ENCODE results near the gene ACSS3. TPM values are rescaled to one million over a fixed set of nuclear protein-coding genes. Genes with fewer than 3 reads are reported as not detected.

The ACSS3 gene
- total RNA-seq, 1 donor from 2014 or later: 1.1 TPM

DNA sequence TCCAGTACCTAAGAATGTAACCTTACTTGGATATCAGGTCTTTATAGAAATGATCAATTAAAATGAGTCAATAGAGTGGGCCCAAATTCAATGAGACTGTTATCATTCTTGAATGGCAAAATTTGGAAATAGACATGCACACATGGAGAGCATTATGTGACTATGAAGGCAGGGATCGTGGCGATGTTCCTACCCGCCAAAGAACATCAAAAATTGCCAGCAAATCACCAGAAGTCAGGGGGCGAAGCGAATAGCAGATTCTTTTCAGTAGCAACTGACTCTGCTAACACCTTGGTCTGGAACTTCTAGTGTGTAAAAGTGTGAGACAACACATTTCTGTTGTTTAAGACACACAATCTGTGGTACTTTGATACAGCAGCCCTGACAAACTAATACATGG, 192.5 kb downstream of the ACSS3 start:
- TF ChIP-seq, protein P1, sequence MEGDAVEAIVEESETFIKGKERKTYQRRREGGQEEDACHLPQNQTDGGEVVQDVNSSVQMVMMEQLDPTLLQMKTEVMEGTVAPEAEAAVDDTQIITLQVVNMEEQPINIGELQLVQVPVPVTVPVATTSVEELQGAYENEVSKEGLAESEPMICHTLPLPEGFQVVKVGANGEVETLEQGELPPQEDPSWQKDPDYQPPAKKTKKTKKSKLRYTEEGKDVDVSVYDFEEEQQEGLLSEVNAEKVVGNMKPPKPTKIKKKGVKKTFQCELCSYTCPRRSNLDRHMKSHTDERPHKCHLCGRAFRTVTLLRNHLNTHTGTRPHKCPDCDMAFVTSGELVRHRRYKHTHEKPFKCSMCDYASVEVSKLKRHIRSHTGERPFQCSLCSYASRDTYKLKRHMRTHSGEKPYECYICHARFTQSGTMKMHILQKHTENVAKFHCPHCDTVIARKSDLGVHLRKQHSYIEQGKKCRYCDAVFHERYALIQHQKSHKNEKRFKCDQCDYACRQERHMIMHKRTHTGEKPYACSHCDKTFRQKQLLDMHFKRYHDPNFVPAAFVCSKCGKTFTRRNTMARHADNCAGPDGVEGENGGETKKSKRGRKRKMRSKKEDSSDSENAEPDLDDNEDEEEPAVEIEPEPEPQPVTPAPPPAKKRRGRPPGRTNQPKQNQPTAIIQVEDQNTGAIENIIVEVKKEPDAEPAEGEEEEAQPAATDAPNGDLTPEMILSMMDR (IDR thresholded peaks at IDR 0.05; ENCODE audit: insufficient read depth, low read length, severe bottlenecking): no peak
- Histone ChIP-seq H3K4me3 (ENCODE audit: low read depth, low read length) (no peak overlapping the region), H3K27me3 (ENCODE audit: control insufficient read depth, insufficient read depth, low read length) (no peaks in the 10 kb centered on the region), H3K36me3 (ENCODE audit: control insufficient read depth, insufficient read depth, low read length) (no peaks in the 10 kb centered on the region)
- DNase-seq (ENCODE audit: low read depth) (no peak), FAIRE-seq (no peak)

DNA sequence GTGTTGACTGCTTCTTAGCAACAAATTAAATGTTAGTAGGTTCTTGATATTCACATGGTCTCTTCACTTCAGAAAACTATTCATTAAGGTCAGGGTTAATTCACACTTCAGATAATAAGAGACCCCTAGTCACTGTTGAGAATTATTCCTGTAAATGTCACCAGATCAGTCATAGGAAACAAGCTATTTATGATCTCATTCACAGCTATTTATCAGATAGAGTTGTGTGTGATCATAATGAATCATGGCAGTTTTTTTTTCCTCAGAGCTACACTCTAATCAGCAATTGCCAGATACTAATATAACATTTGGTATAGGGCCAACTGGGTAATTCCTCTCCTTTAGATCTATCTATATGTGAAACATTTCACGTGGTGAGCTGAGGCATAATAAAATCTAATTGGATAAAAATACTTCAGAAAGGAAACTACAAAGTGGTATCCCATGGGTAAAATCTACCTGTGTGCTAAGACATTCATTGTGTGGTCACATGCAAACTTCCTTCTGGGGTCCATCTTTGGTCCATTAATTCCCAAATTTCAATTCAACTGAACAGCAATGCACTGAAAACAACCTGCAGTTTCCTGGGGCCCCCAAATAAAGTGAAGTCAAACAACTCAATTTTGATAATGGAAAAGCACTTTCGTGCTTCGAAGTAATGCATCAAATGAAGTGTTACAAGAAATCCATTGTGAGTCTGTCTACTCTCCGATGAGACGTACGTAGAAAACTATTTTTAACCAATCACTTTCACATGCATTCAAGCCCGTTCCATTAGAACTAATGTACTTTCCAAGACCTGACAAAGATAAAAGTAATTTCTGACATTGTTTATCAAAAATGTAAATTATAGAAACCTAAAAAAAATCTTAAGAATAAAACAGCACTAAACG, 197.0 kb downstream of the ACSS3 start:
- no peak overlapping the region for H3K4me3 ChIP-seq (ENCODE audit: low read depth, low read length)
- DNase-seq (ENCODE audit: low read depth) (peak; percentile 59), FAIRE-seq (no peak)
- no peaks in the 10 kb centered on the region for H3K27me3 ChIP-seq (ENCODE audit: control insufficient read depth, insufficient read depth, low read length)
- TF ChIP-seq, protein P1 (IDR thresholded peaks at IDR 0.05; ENCODE audit: insufficient read depth, low read length, severe bottlenecking): no peak
- no peaks in the 10 kb centered on the region for H3K36me3 ChIP-seq (ENCODE audit: control insufficient read depth, insufficient read depth, low read length)

DNA sequence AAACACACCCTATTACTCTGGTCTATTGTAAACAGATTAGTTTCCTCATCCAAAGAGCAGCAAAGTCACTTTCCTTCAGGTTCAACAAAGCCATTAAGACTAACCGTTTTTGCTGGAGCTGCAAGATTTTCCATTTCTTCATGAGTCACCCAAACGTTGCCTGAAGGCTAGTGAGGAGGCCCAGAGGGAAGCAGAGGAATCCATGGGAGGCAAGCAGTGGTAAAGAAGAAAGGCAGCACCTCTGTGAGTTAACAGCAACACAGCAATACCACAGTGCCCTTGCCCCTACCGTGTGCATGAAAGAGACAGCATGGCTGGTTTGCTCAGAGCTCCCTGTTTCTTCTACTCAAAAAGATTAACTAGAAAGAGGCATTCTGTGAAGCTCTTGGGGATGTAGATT, 206.3 kb downstream of the ACSS3 start:
- H3K36me3 ChIP-seq (ENCODE audit: control insufficient read depth, insufficient read depth, low read length): no peaks in the 10 kb centered on the region
- TF ChIP-seq, protein P1 (IDR thresholded peaks at IDR 0.05; ENCODE audit: insufficient read depth, low read length, severe bottlenecking): no peak
- DNase-seq (ENCODE audit: low read depth): peak; percentile 33
- H3K27me3 ChIP-seq (ENCODE audit: control insufficient read depth, insufficient read depth, low read length): no peaks in the 10 kb centered on the region
- no peak overlapping the region for H3K4me3 ChIP-seq (ENCODE audit: low read depth, low read length)
- FAIRE-seq: no peak

DNA sequence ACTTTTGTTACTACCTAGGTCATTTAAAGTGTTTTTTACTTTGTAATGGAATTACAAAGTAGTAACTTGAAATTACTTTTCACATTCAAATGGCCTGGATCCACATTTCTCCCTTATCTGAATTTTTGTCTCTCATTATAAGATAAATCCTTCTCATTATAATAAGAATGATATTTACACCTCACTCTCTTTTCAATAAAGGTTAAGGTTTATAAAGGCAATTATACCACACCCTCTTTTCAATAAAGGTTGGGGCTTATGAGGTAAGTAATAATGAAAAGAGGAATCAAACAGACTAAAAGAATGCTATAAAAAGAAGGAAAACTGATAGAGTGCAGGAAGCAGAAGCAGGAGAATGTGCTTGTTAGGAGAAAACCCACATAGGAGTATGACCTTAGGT, 210.8 kb downstream of the ACSS3 start:
- no peak for DNase-seq (ENCODE audit: low read depth)
- no peak for FAIRE-seq
- Histone ChIP-seq H3K4me3 (ENCODE audit: low read depth, low read length) (no peak overlapping the region), H3K36me3 (ENCODE audit: control insufficient read depth, insufficient read depth, low read length) (no peaks in the 10 kb centered on the region), H3K27me3 (ENCODE audit: control insufficient read depth, insufficient read depth, low read length) (no peaks in the 10 kb centered on the region)
- TF ChIP-seq, protein P1 (IDR thresholded peaks at IDR 0.05; ENCODE audit: insufficient read depth, low read length, severe bottlenecking): no peak

DNA sequence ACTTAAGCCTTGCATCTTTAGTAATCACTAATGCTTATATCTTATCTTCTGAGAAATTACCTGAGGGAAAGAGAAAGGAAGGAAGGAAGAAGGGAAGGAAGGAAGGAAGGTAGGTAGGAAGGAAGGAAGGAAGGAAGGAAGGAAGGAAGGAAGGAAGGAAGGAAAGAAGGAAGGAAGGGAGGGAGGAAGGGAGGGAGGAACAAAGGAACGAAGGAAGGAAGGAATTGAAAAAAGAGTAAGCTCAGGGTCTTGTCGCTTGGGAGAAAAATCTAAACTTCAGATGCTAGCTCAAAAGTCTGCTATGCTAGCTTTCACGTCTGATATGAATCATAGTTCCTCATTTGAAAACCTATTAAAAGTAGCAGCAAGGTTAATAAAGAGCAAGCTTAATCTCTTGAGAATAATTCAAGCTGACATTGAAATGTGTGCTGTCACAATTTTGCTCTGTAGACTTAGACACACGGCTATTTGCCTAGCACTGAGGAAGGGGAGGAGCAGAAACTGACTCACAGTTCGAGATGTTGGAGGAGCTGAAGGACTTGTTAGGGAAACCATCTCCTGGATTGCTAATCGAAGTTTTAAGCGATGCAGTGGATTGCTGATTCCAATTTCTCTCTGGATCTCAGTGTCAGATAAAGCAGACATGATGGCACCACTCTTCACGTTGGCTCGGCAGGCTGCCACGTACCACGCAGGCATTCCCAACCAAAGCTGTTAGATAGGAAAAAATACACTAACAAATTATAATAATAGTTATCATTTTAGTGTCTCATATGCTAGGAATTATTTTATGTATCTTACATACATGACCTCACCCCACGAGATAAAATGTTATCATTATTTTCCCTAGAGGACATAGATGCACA, 216.7 kb downstream of the ACSS3 start:
- H3K4me3 ChIP-seq (ENCODE audit: low read depth, low read length): no peak overlapping the region
- TF ChIP-seq, protein P1 (IDR thresholded peaks at IDR 0.05; ENCODE audit: insufficient read depth, low read length, severe bottlenecking): no peak
- no peaks in the 10 kb centered on the region for H3K27me3 ChIP-seq (ENCODE audit: control insufficient read depth, insufficient read depth, low read length)
- FAIRE-seq: no peak
- no peaks in the 10 kb centered on the region for H3K36me3 ChIP-seq (ENCODE audit: control insufficient read depth, insufficient read depth, low read length)
- DNase-seq (ENCODE audit: low read depth): no peak

All from bronchial epithelial cell (primary cell).